ENCODE data around the gene TAGLN3.

DNA sequence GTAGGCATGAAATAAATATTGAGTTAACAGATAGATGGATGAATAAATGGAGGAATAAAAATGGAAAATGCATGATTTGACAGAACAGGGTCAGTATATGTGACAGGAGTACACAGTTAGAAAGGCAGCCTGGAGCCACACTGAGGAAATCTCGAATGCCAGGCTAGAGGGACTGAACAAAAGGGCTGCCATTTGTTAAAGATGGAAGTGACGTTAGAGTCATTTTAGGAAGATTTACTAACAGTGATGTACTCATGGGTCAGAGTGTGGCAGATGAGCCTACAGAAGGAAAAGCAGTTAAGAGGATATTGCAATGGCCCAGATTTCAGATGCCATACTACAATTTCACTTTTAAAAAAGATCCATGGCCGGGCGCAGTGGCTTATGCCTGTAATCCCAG lies 28.4 kb downstream of the TAGLN3 start:
- TF ChIP-seq, protein P1, sequence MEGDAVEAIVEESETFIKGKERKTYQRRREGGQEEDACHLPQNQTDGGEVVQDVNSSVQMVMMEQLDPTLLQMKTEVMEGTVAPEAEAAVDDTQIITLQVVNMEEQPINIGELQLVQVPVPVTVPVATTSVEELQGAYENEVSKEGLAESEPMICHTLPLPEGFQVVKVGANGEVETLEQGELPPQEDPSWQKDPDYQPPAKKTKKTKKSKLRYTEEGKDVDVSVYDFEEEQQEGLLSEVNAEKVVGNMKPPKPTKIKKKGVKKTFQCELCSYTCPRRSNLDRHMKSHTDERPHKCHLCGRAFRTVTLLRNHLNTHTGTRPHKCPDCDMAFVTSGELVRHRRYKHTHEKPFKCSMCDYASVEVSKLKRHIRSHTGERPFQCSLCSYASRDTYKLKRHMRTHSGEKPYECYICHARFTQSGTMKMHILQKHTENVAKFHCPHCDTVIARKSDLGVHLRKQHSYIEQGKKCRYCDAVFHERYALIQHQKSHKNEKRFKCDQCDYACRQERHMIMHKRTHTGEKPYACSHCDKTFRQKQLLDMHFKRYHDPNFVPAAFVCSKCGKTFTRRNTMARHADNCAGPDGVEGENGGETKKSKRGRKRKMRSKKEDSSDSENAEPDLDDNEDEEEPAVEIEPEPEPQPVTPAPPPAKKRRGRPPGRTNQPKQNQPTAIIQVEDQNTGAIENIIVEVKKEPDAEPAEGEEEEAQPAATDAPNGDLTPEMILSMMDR (conservative IDR thresholded peaks at IDR 0.05 in 1 of 2, IDR thresholded peaks at IDR 0.05 in 1 of 2; ENCODE audit: extremely low read depth in 1 of 2, insufficient read depth in 1 of 2, low read depth in 1 of 2, low read length in 2 of 2) = no peak
- no peak for TF ChIP-seq EZH2 (IDR thresholded peaks at IDR 0.05; ENCODE audit: borderline replicate concordance, low read length)

Data from mammary epithelial cell (primary cell).